Measurements from ENCODE around the gene FBXW4.

Gene FBXW4

GRCh38 chr10:101684782-101685181 is 10.2 kb downstream of the FBXW4 start:
- no peak for TF ChIP-seq CTCF (IDR thresholded peaks at IDR 0.05)

GRCh38 chr10:101683276-101683675 is 11.7 kb downstream of the FBXW4 start:
- no peak for TF ChIP-seq CTCF (IDR thresholded peaks at IDR 0.05)

DNA sequence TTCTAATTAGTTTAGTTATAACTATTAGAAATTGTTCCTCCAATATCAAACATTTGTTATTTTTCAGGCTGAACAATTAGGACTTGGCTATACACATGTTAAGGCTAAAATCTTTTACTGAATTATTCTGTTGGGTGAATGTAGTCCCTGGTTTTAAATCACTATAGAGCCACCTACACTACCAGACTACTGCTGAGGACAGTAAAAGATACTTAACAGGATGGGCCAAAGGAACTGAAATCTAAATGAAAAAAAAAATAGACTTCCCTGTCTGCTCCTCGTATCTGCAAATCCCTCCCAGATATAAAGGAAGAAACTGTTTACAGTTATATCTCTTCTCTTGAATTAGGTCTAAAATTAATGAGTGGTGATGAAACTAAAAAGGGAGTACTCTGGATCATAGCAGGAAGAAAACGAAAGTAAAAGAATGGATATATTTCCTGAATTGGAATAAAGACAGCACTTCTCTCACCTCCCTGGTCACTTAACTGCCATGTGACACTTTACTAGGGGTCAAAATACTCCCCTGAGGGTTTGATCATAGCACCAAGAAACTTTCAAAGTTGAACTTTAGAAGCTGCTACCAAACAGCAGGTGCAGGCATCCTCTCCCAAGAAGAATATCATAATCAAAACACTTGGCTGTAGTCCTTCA is 12.7 kb downstream of the FBXW4 start:
- no peak for TF ChIP-seq CTCF (IDR thresholded peaks at IDR 0.05)

DNA sequence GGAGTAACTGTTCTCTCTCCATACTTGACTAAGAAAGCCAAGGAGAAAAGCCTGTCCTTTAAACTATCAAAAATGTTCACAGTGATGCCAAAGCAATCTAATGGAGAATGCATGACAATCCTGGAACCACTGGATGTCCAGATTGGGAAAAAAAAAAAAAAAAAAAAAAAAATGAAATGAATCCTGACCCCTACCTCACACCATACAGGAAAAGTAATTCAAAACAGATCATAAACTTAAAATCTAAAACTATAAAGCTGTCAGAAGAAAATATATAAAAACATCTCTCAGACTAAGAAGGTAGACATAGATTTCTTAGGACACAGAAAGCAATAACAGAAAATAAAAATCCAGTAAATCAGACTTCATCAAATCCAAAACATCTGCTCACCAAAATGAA is 18.4 kb downstream of the FBXW4 start:
- TF ChIP-seq CTCF (IDR thresholded peaks at IDR 0.05), result no peak

- no peak for TF ChIP-seq CTCF (IDR thresholded peaks at IDR 0.05)
These were observed 19.9 kb downstream of the FBXW4 start for GRCh38 chr10:101675115-101675514.

DNA sequence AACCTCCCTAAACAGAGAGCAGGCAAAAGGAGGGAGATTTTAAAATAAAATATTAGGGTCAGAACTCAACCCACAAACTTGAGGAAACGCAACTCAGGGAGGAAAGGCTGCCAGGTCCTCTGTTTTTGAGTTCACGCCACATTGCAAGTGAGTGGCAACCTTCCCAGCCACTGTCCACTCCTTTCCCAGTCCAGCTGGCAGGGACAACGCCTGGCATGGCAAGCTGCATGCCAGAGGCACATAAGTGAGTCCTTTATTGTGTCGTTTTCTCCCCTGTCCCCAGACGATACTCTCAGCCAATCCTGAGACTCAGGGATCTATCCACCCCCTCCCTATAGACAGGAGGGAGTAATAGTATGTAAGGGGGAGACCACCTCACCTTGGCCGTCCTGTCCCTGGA is 22.4 kb downstream of the FBXW4 start:
- TF ChIP-seq CTCF (IDR thresholded peaks at IDR 0.05), result no peak

GRCh38 chr10:101671453-101671852 is 23.5 kb downstream of the FBXW4 start:
- TF ChIP-seq CTCF (IDR thresholded peaks at IDR 0.05), result no peak

- no peak for TF ChIP-seq CTCF (IDR thresholded peaks at IDR 0.05)
These were observed 24.3 kb downstream of the FBXW4 start for GRCh38 chr10:101670635-101671034.

All from LNCAP (cell line).